ENCODE results near the gene HOOK2.
"Not testable (repeated sequence)": the region's sequence is repeated elsewhere in the genome, so short reads cannot be mapped to it uniquely, and the experiment has no call there.

HOOK2 gene

GRCh38 chr19:12800466-12800770 is 25.1 kb upstream of the HOOK2 start:
- Histone ChIP-seq H2AFZ (ENCODE audit: low read depth, low read length) (no peak overlapping the region), H3K23ac (ENCODE audit: low read length in 2 of 2) (peak overlapping the region in 1 of 2 experiments; percentile 89), H3K9ac (ENCODE audit: low read length) (peak overlapping the region; percentile 88), H3K4me1 (ENCODE audit: control insufficient read depth, insufficient read depth, low read depth, low read length) (peaks cover 29% of the 10 kb centered on the region), H3K4me2 (ENCODE audit: low read length, poor library complexity, severe bottlenecking) (peak overlapping the region; percentile 68), H3K14ac (ENCODE audit: low read length in 2 of 2) (no peak overlapping the region), H2AK5ac (ENCODE audit: low read length, severe bottlenecking) (no peak overlapping the region), H2BK15ac (ENCODE audit: low read depth, poor library complexity, severe bottlenecking) (no peak overlapping the region), H2BK5ac (ENCODE audit: low read depth, low read length, poor library complexity, severe bottlenecking) (no peak overlapping the region), H3K4me3 (ENCODE audit: insufficient read depth in 1 of 2, low read depth in 1 of 2, low read length in 2 of 2) (peak overlapping the region in 1 of 2 experiments; percentile 89), H3K18ac (ENCODE audit: low read depth in 1 of 2, low read length in 2 of 2) (no peak overlapping the region), H4K8ac (ENCODE audit: low read length) (no peak overlapping the region), H3K79me1 (replicated peaks; ENCODE audit: low read length, poor library complexity, severe bottlenecking) (peaks cover 19% of the 10 kb centered on the region), H2BK120ac (ENCODE audit: low read depth, low read length) (no peak overlapping the region), H4K91ac (ENCODE audit: low read length) (no peak overlapping the region), H3K36me3 (ENCODE audit: control insufficient read depth in 1 of 2, insufficient read depth in 2 of 2, low read depth in 1 of 2, low read length in 2 of 2) (peaks cover 14 to 23% of the 10 kb centered on the region in 2 experiments), H2BK12ac (ENCODE audit: low read length in 2 of 2) (no peak overlapping the region), H3K9me3 (ENCODE audit: control insufficient read depth, low read length) (no peaks in the 10 kb centered on the region), H3K4ac (ENCODE audit: low read depth in 1 of 2, low read length in 2 of 2) (no peak overlapping the region), H3K27ac (ENCODE audit: low read length, poor library complexity, severe bottlenecking) (no peak overlapping the region), H3K27me3 (ENCODE audit: control insufficient read depth in 1 of 2, insufficient read depth in 1 of 2, low read length in 2 of 2) (no peaks in the 10 kb centered on the region)
- peak; percentile 71 for DNase-seq
- WGBS: 100% methylated on average over 1 of the region's 1 CpG

- no peak for DNase-seq
Measured at GRCh38 chr19:12799742-12800465, 24.6 kb upstream of the HOOK2 start.

GRCh38 chr19:12797607-12798006 is 22.3 kb upstream of the HOOK2 start:
- H3K23ac ChIP-seq (ENCODE audit: low read length in 2 of 2); DNase-seq; H3K9ac ChIP-seq (ENCODE audit: low read length); H3K14ac ChIP-seq (ENCODE audit: low read length in 2 of 2); H3K27me3 ChIP-seq (ENCODE audit: control insufficient read depth in 1 of 2, insufficient read depth in 1 of 2, low read length in 2 of 2); H2BK15ac ChIP-seq (ENCODE audit: low read depth, poor library complexity, severe bottlenecking); H2AFZ ChIP-seq (ENCODE audit: low read depth, low read length); H2AK5ac ChIP-seq (ENCODE audit: low read length, severe bottlenecking); H3K4ac ChIP-seq (ENCODE audit: low read depth in 1 of 2, low read length in 2 of 2); H4K91ac ChIP-seq (ENCODE audit: low read length); H4K8ac ChIP-seq (ENCODE audit: low read length); H2BK12ac ChIP-seq (ENCODE audit: low read length in 2 of 2); H2BK120ac ChIP-seq (ENCODE audit: low read depth, low read length); H3K4me3 ChIP-seq (ENCODE audit: insufficient read depth in 1 of 2, low read depth in 1 of 2, low read length in 2 of 2); H3K27ac ChIP-seq (ENCODE audit: low read length, poor library complexity, severe bottlenecking); H2BK5ac ChIP-seq (ENCODE audit: low read depth, low read length, poor library complexity, severe bottlenecking); H3K18ac ChIP-seq (ENCODE audit: low read depth in 1 of 2, low read length in 2 of 2); H3K9me3 ChIP-seq (ENCODE audit: control insufficient read depth, low read length); H3K4me2 ChIP-seq (ENCODE audit: low read length, poor library complexity, severe bottlenecking): not testable (repeated sequence)
- WGBS: over 99% methylated on average over 7 of the region's 7 CpGs
- H3K4me1 ChIP-seq (ENCODE audit: control insufficient read depth, insufficient read depth, low read depth, low read length): peaks cover 36% of the 10 kb centered on the region
- peaks cover 14 to 23% of the 10 kb centered on the region in 2 experiments for H3K36me3 ChIP-seq (ENCODE audit: control insufficient read depth in 1 of 2, insufficient read depth in 2 of 2, low read depth in 1 of 2, low read length in 2 of 2)
- H3K79me1 ChIP-seq (replicated peaks; ENCODE audit: low read length, poor library complexity, severe bottlenecking): peaks cover 19% of the 10 kb centered on the region

More at GRCh38 chr19:12799742-12800465, 24.6 kb upstream of the HOOK2 start:
- no peak overlapping the region for H3K14ac ChIP-seq (ENCODE audit: low read length in 2 of 2)
- no peak overlapping the region for H4K8ac ChIP-seq (ENCODE audit: low read length)
- no peak overlapping the region for H2AFZ ChIP-seq (ENCODE audit: low read depth, low read length)
- no peak overlapping the region for H3K4me2 ChIP-seq (ENCODE audit: low read length, poor library complexity, severe bottlenecking)
- H3K36me3 ChIP-seq (ENCODE audit: control insufficient read depth in 1 of 2, insufficient read depth in 2 of 2, low read depth in 1 of 2, low read length in 2 of 2): peaks cover 14 to 23% of the 10 kb centered on the region in 2 experiments
- peaks cover 19% of the 10 kb centered on the region for H3K79me1 ChIP-seq (replicated peaks; ENCODE audit: low read length, poor library complexity, severe bottlenecking)
- H3K4me3 ChIP-seq (ENCODE audit: insufficient read depth in 1 of 2, low read depth in 1 of 2, low read length in 2 of 2): peak overlapping the region in 1 of 2 experiments; percentile 89
- H2BK120ac ChIP-seq (ENCODE audit: low read depth, low read length): no peak overlapping the region
- H3K23ac ChIP-seq (ENCODE audit: low read length in 2 of 2): peak overlapping the region in 1 of 2 experiments; percentile 89
- no peak overlapping the region for H2BK12ac ChIP-seq (ENCODE audit: low read length in 2 of 2)
- H3K9ac ChIP-seq (ENCODE audit: low read length): no peak overlapping the region
- no peak overlapping the region for H2AK5ac ChIP-seq (ENCODE audit: low read length, severe bottlenecking)
- H3K9me3 ChIP-seq (ENCODE audit: control insufficient read depth, low read length): no peaks in the 10 kb centered on the region
- H3K18ac ChIP-seq (ENCODE audit: low read depth in 1 of 2, low read length in 2 of 2): no peak overlapping the region
- H3K27ac ChIP-seq (ENCODE audit: low read length, poor library complexity, severe bottlenecking): no peak overlapping the region
- no peak overlapping the region for H2BK5ac ChIP-seq (ENCODE audit: low read depth, low read length, poor library complexity, severe bottlenecking)
- no peak overlapping the region for H3K4ac ChIP-seq (ENCODE audit: low read depth in 1 of 2, low read length in 2 of 2)
- WGBS: 96% methylated on average over 18 of the region's 18 CpGs
- no peak overlapping the region for H4K91ac ChIP-seq (ENCODE audit: low read length)
- H3K27me3 ChIP-seq (ENCODE audit: control insufficient read depth in 1 of 2, insufficient read depth in 1 of 2, low read length in 2 of 2): no peaks in the 10 kb centered on the region
- no peak overlapping the region for H2BK15ac ChIP-seq (ENCODE audit: low read depth, poor library complexity, severe bottlenecking)
- peaks cover 29% of the 10 kb centered on the region for H3K4me1 ChIP-seq (ENCODE audit: control insufficient read depth, insufficient read depth, low read depth, low read length)

GRCh38 chr19:12797141-12797587 is 21.8 kb upstream of the HOOK2 start:
- Histone ChIP-seq H4K8ac (ENCODE audit: low read length) (no peak overlapping the region), H3K9ac (ENCODE audit: low read length) (no peak overlapping the region), H3K4me1 (ENCODE audit: control insufficient read depth, insufficient read depth, low read depth, low read length) (peaks cover 32% of the 10 kb centered on the region), H3K79me1 (replicated peaks; ENCODE audit: low read length, poor library complexity, severe bottlenecking) (peaks cover 19% of the 10 kb centered on the region), H2AK5ac (ENCODE audit: low read length, severe bottlenecking) (no peak overlapping the region), H3K36me3 (ENCODE audit: control insufficient read depth in 1 of 2, insufficient read depth in 2 of 2, low read depth in 1 of 2, low read length in 2 of 2) (peaks cover 14 to 26% of the 10 kb centered on the region in 2 experiments), H3K27ac (ENCODE audit: low read length, poor library complexity, severe bottlenecking) (no peak overlapping the region), H2BK5ac (ENCODE audit: low read depth, low read length, poor library complexity, severe bottlenecking) (no peak overlapping the region), H3K23ac (ENCODE audit: low read length in 2 of 2) (no peak overlapping the region), H2AFZ (ENCODE audit: low read depth, low read length) (no peak overlapping the region), H3K4ac (ENCODE audit: low read depth in 1 of 2, low read length in 2 of 2) (no peak overlapping the region), H3K4me3 (ENCODE audit: insufficient read depth in 1 of 2, low read depth in 1 of 2, low read length in 2 of 2) (no peak overlapping the region), H3K27me3 (ENCODE audit: control insufficient read depth in 1 of 2, insufficient read depth in 1 of 2, low read length in 2 of 2) (no peaks in the 10 kb centered on the region), H3K14ac (ENCODE audit: low read length in 2 of 2) (no peak overlapping the region), H2BK12ac (ENCODE audit: low read length in 2 of 2) (no peak overlapping the region), H3K4me2 (ENCODE audit: low read length, poor library complexity, severe bottlenecking) (no peak overlapping the region), H4K91ac (ENCODE audit: low read length) (no peak overlapping the region), H2BK15ac (ENCODE audit: low read depth, poor library complexity, severe bottlenecking) (no peak overlapping the region), H3K9me3 (ENCODE audit: control insufficient read depth, low read length) (no peaks in the 10 kb centered on the region), H3K18ac (ENCODE audit: low read depth in 1 of 2, low read length in 2 of 2) (no peak overlapping the region), H2BK120ac (ENCODE audit: low read depth, low read length) (no peak overlapping the region)
- DNase-seq: peak; percentile 51
- 87% methylated on average over 6 of the region's 6 CpGs for WGBS

Data from mesenchymal stem cell (in vitro differentiated cells and primary cell).